HepG2 (cell line): Measurements from ENCODE around the gene PIP5KL1. TPM values are rescaled to one million over a fixed set of nuclear protein-coding genes. Genes with fewer than 3 reads are reported as not detected.

ENCODE experiments used
- ARID2 ChIP-seq: sonication (generic); formaldehyde crosslinking; IDR thresholded peaks from 2 replicates; pipeline ENCODE4 v1.8.1; 2022; ENCODE audit warnings: mild to moderate bottlenecking, missing genetic modification reagents, borderline replicate concordance
- CEBPB ChIP-seq: IDR thresholded peaks from 2 replicates; pipeline ENCODE4 v1.6.1; 2011; ENCODE audit warnings: low read depth, low read length, improper control_type of control experiment, borderline replicate concordance
- GTF3A ChIP-seq: sonication (generic); formaldehyde crosslinking; conservative IDR thresholded peaks from 2 replicates; pipeline ENCODE4 v1.4.0; 2020; ENCODE audit warnings: mild to moderate bottlenecking, missing genetic modification reagents
- KIAA2018 ChIP-seq: sonication (generic); formaldehyde crosslinking; IDR thresholded peaks from 2 replicates; pipeline ENCODE4 v1.5.0; 2020; ENCODE audit warnings: mild to moderate bottlenecking, missing genetic modification reagents, borderline replicate concordance
- MBNL3 ChIP-seq: fragments of 250-450 bp; sonication (Bioruptor Pico); conservative IDR thresholded peaks from 2 replicates; pipeline ENCODE4 v1.8.0; 2022; ENCODE audit warnings: mild to moderate bottlenecking, inconsistent platforms
- SIN3B ChIP-seq: fragments of 150-350 bp; IDR thresholded peaks from 2 replicates; pipeline ENCODE4 v1.6.1; 2014; ENCODE audit warnings: low read length
- SIX4 ChIP-seq: sonication (generic); formaldehyde crosslinking; IDR thresholded peaks from 2 replicates; pipeline ENCODE4 v1.4.0; 2020; ENCODE audit warnings: missing genetic modification reagents
- SRY ChIP-seq: sonication (generic); formaldehyde crosslinking; IDR thresholded peaks from 2 replicates; pipeline ENCODE4 v1.8.0; 2022; ENCODE audit warnings: mild to moderate bottlenecking, missing genetic modification reagents
- ZNF496 ChIP-seq: sonication (generic); formaldehyde crosslinking; IDR thresholded peaks from 2 replicates; pipeline ENCODE4 v1.8.1; 2023; ENCODE audit warnings: mild to moderate bottlenecking, moderate library complexity, missing genetic modification reagents; ENCODE audit not compliant: insufficient replicate concordance
- ZNF577 ChIP-seq: sonication (generic); formaldehyde crosslinking; IDR thresholded peaks from 2 replicates; pipeline ENCODE4 v1.4.0; 2020; ENCODE audit warnings: mild to moderate bottlenecking, low read depth, missing genetic modification reagents, borderline replicate concordance
- ZNF687 ChIP-seq: sonication (generic); formaldehyde crosslinking; IDR thresholded peaks from 2 replicates; pipeline ENCODE4 v1.5.1; 2020; ENCODE audit warnings: mild to moderate bottlenecking, missing genetic modification reagents, moderate library complexity
- ZNF7 ChIP-seq: IDR thresholded peaks from 2 replicates; pipeline ENCODE4 v1.6.1; 2016; ENCODE audit warnings: missing biosample characterization, missing genetic modification reagents
- ZNF777 ChIP-seq: sonication (generic); formaldehyde crosslinking; IDR thresholded peaks from 2 replicates; pipeline ENCODE4 v1.4.0; 2020; ENCODE audit warnings: missing genetic modification reagents
- polyA plus RNA-seq, 8 experiments: library from polyadenylated mRNA; depleted of rRNA in 3 of 8; stranded (reverse) in 7 of 8; unstranded in 1 of 8; fragments of >200 nt; fragmentation: Illumina TruSeq in 4 of 8; extraction: Trizol in 4 of 8; gene quantifications; 2 replicates each; pipeline versions ENCODE4 v1.2.1 to v1.2.3, GENCODE V29; 2011 to 2016; ENCODE audit warnings: low read depth in 4 of 8, missing spikeins in 1 of 8, mixed read lengths in 1 of 8; ENCODE audit not compliant: insufficient read depth in 1 of 8
- total RNA-seq, 5 experiments: library from RNA; depleted of rRNA; stranded (reverse); fragments of >200 nt; fragmentation: Illumina TruSeq; extraction: Trizol; gene quantifications; 2 replicates each; pipeline ENCODE4 v1.2.3, GENCODE V29; 2016; ENCODE audit warnings: low read depth in 1 of 5

Gene PIP5KL1
- total and polyA plus RNA-seq, 2 of the 13 experiments (the other 11 are each of a cell fraction or from before 2014, with no cell fraction given) = 0.20 to 0.49 TPM

DNA sequence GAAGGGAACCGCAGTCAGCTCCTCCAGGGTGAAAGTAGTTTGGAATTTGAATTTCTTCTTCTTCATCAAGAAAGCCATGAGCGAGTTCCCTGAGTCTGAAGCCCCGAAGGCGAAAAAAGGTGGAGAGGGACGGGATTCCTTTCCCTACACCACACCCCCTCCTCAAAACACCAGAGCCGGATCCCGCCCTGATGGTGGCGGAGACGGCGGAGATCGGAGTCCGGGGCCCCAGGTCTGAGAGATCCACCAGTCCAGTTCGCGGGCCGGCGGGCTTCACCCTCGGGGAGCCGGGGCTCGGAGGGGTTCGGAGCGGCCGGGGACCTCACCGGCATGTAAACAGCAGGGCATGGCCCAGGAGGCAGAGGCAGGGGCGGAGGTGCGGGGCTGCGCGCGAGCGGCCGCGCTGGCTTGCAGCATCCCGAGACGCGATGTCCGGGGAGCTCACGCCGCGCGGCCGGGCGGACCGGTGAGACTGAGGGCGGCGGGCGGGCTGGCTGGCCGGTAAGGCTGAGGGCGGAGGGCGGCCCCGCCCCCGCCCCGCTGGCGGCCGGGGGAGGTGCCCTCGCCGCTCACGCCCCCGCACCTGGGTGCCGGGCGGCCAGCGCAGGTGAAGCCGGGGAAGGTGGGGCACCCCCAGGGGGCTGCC, 49.6 kb upstream of the PIP5KL1 start (continued):
- TF ChIP-seq ZNF687 (peak; percentile 2; the same call in 1 of the 2 replicates), ZNF7 (CRISPR knock-in tag) (no peak), SIN3B (no peak), ZNF496 (CRISPR knock-in tag) (no peak), SIX4 (CRISPR knock-in tag) (no peak), MBNL3 (no peak), ARID2 (no peak), KIAA2018 (CRISPR knock-in tag) (no peak), GTF3A (no peak), CEBPB (no peak), ZNF577 (CRISPR knock-in tag) (no peak), SRY (CRISPR knock-in tag) (peak; percentile 70; the same call in 1 of the 2 replicates), ZNF777 (no peak)
